PC-3 (cell line): ENCODE measurements around the gene CHST11.

Experiments used
- CTCF ChIP-seq: fragments of 300-600 bp; sonication (generic); conservative IDR thresholded peaks from 2 replicates; pipeline ENCODE4 v1.5.1; 2017; ENCODE audit warnings: antibody characterized with exemption, low read depth, mild to moderate bottlenecking, low read length
- EZH2phosphoT487 ChIP-seq: fragments of 300-600 bp; sonication (generic); IDR thresholded peaks from 2 replicates; pipeline ENCODE4 v1.6.1; 2018; ENCODE audit warnings: mild to moderate bottlenecking, antibody characterized with exemption, low read length, borderline replicate concordance

GRCh38 chr12:104668274-104668718 lies 211.5 kb downstream of the CHST11 start:
- TF ChIP-seq CTCF (no peak), EZH2phosphoT487 (no peak)
